ENCODE data around the gene CARD11.

The CARD11 gene

GRCh38 chr7:2983586-2983985 is 60.1 kb downstream of the CARD11 start (continued):
- TF ChIP-seq CREB5 (CRISPR knock-in tag; IDR thresholded peaks at IDR 0.05; ENCODE audit: low read depth) (no peak), CSDC2 (CRISPR knock-in tag; IDR thresholded peaks at IDR 0.05) (no peak), CSRNP3 (CRISPR knock-in tag; IDR thresholded peaks at IDR 0.05) (no peak), GLIS3 (CRISPR knock-in tag; IDR thresholded peaks at IDR 0.05) (no peak)

GRCh38 chr7:2982831-2983230 is 60.8 kb downstream of the CARD11 start:
- ATAC-seq: no peak
- TF ChIP-seq ARNTL (CRISPR knock-in tag; IDR thresholded peaks at IDR 0.05; ENCODE audit: borderline replicate concordance, low read depth) (no peak), BACH2 (CRISPR knock-in tag; IDR thresholded peaks at IDR 0.05; ENCODE audit: borderline replicate concordance) (no peak), TSHZ2 (CRISPR knock-in tag; IDR thresholded peaks at IDR 0.05) (no peak), ZC3H10 (CRISPR knock-in tag; IDR thresholded peaks at IDR 0.05) (no peak), POU6F1 (CRISPR knock-in tag; IDR thresholded peaks at IDR 0.05; ENCODE audit: borderline replicate concordance, low read depth) (no peak), RARB (CRISPR knock-in tag; IDR thresholded peaks at IDR 0.05) (no peak), CREB5 (CRISPR knock-in tag; IDR thresholded peaks at IDR 0.05; ENCODE audit: low read depth) (no peak), GLIS3 (CRISPR knock-in tag; IDR thresholded peaks at IDR 0.05) (no peak), ZNF8 (CRISPR knock-in tag; IDR thresholded peaks at IDR 0.05) (no peak), ZNF70 (CRISPR knock-in tag; IDR thresholded peaks at IDR 0.05) (no peak), CSRNP3 (CRISPR knock-in tag; IDR thresholded peaks at IDR 0.05) (no peak), ISL1 (CRISPR knock-in tag; IDR thresholded peaks at IDR 0.05) (no peak), ZNF565 (CRISPR knock-in tag; conservative IDR thresholded peaks at IDR 0.05; ENCODE audit: low read depth) (no peak), CSDC2 (CRISPR knock-in tag; IDR thresholded peaks at IDR 0.05) (no peak), TOX (CRISPR knock-in tag; IDR thresholded peaks at IDR 0.05; ENCODE audit: borderline replicate concordance) (no peak), ZFP3 (CRISPR knock-in tag; IDR thresholded peaks at IDR 0.05) (no peak)

GRCh38 chr7:2982401-2982800 is 61.3 kb downstream of the CARD11 start:
- no peak for ATAC-seq
- TF ChIP-seq BACH2 (CRISPR knock-in tag; IDR thresholded peaks at IDR 0.05; ENCODE audit: borderline replicate concordance) (no peak), TCF4 (CRISPR knock-in tag; IDR thresholded peaks at IDR 0.05; ENCODE audit: borderline replicate concordance) (no peak), CREB5 (CRISPR knock-in tag; IDR thresholded peaks at IDR 0.05; ENCODE audit: low read depth) (no peak), OSR1 (CRISPR knock-in tag; IDR thresholded peaks at IDR 0.05) (no peak), TSHZ2 (CRISPR knock-in tag; IDR thresholded peaks at IDR 0.05) (no peak), CSDC2 (CRISPR knock-in tag; IDR thresholded peaks at IDR 0.05) (no peak), ZC3H10 (CRISPR knock-in tag; IDR thresholded peaks at IDR 0.05) (no peak), GLIS3 (CRISPR knock-in tag; IDR thresholded peaks at IDR 0.05) (no peak), ZNF8 (CRISPR knock-in tag; IDR thresholded peaks at IDR 0.05) (no peak), ZFP30 (CRISPR knock-in tag; IDR thresholded peaks at IDR 0.05) (no peak), PPARA (CRISPR knock-in tag; IDR thresholded peaks at IDR 0.05; ENCODE audit: borderline replicate concordance) (no peak), ZNF70 (CRISPR knock-in tag; IDR thresholded peaks at IDR 0.05) (no peak), TOX (CRISPR knock-in tag; IDR thresholded peaks at IDR 0.05; ENCODE audit: borderline replicate concordance) (no peak), ARNTL (CRISPR knock-in tag; IDR thresholded peaks at IDR 0.05; ENCODE audit: borderline replicate concordance, low read depth) (no peak), SNAI2 (CRISPR knock-in tag; IDR thresholded peaks at IDR 0.05) (no peak), ISL1 (CRISPR knock-in tag; IDR thresholded peaks at IDR 0.05) (no peak)

All from SK-N-SH treated with all-trans-retinoic acid at 6 μM for 48 hours (cell line).